HepG2 (cell line): ENCODE results near the gene USP2. TPM values are rescaled to one million over a fixed set of nuclear protein-coding genes. Genes with fewer than 3 reads are reported as not detected.

Experiments used
- ATAC-seq: fragments of 200-7000 bp; cut with Tn5 transposase; 3 replicates; pipeline ENCODE4 v1.9.1; 2020; ENCODE audit warnings: mild to moderate bottlenecking, moderate library complexity
- BruUV-seq: library from RNA; stranded (reverse); fragments of 400-500 nt; replicated peaks from 2 replicates; lab custom pipeline; 2021; lab: Mats Ljungman, UMichigan
- CTCF ChIA-PET: fragments of 300-600 bp; formaldehyde crosslinking; extraction: SDS; loops from one replicate; lab custom pipeline; 2021; ENCODE audit warnings: low total read pairs, inconsistent platforms, low intra/inter-chr PET ratio; lab: Yijun Ruan, JAX
- POLR2A ChIA-PET: fragments of 350-600 bp; sonication (Branson Sonifier 250); formaldehyde crosslinking; loops from one replicate; lab custom pipeline; 2020; ENCODE audit warnings: antibody characterized with exemption, inconsistent platforms; lab: Yijun Ruan, JAX
- DNase-seq: peaks from one replicate; pipeline ENCODE4 v3.0.0-alpha.2; 2015; ENCODE audit warnings: low spot score
- FAIRE-seq: peaks from 3 replicates; lab custom pipeline; 2011; peaks lifted over from hg19 to GRCh38; lab: Jason Lieb, UNC
- H2AFZ ChIP-seq: one replicate; pipeline ENCODE4 v1.6.1; 2011; ENCODE audit warnings: low read length, inconsistent platforms
- H3K27ac ChIP-seq: fragments of 300-600 bp; 3 replicates; pipeline ENCODE4 v1.8.0; 2011; ENCODE audit warnings: mixed run types, mild to moderate bottlenecking, mixed read lengths, low read length, inconsistent platforms; ENCODE audit not compliant: insufficient read depth; ENCODE audit errors: extremely low read length
- H3K27me3 ChIP-seq, 2 experiments: fragments of 200-600 bp in 1 of 2; 2 replicates in 1 of 2; 3 replicates in 1 of 2; pipeline versions ENCODE4 v1.6.0 to v1.8.0; 2011; ENCODE audit warnings: low read length in 2 of 2, mild to moderate bottlenecking in 2 of 2, moderate library complexity in 2 of 2, inconsistent platforms in 1 of 2; ENCODE audit not compliant: insufficient read depth in 2 of 2, control insufficient read depth in 1 of 2
- H3K36me3 ChIP-seq, 2 experiments: fragments of 200-600 bp in 1 of 2; replicated peaks in 1 of 2; 2 replicates in 1 of 2; 3 replicates in 1 of 2; pipeline versions ENCODE4 v1.5.1 to v1.8.0; 2011; ENCODE audit warnings: low read length in 2 of 2, inconsistent platforms in 1 of 2; ENCODE audit not compliant: insufficient read depth in 2 of 2, control insufficient read depth in 1 of 2
- H3K4me1 ChIP-seq: 2 replicates; pipeline ENCODE4 v1.5.1; 2012; ENCODE audit warnings: low read length, inconsistent platforms; ENCODE audit not compliant: insufficient read depth
- H3K4me2 ChIP-seq: 2 replicates; pipeline ENCODE4 v1.6.0; 2011; ENCODE audit warnings: low read depth, low read length, inconsistent platforms
- H3K4me3 ChIP-seq, 3 experiments: fragments of 200-600 bp in 1 of 3; sonication (generic), shearing (Covaris generic) in 1 of 3; replicated peaks in 1 of 3; 2 replicates each; pipeline ENCODE4 v1.5.1; 2011 to 2016; ENCODE audit warnings: low read length in 3 of 3, inconsistent platforms in 2 of 3, low read depth in 2 of 3, mild to moderate bottlenecking in 2 of 3, control low read depth in 1 of 3, mixed read lengths in 1 of 3; ENCODE audit not compliant: insufficient read depth in 1 of 3
- H3K79me2 ChIP-seq: one replicate; pipeline ENCODE4 v1.6.1; 2011; ENCODE audit warnings: low read length, inconsistent platforms; ENCODE audit not compliant: insufficient read depth
- H3K9ac ChIP-seq: 2 replicates; pipeline ENCODE4 v1.6.0; 2011; ENCODE audit warnings: mild to moderate bottlenecking, low read depth, low read length, inconsistent platforms; ENCODE audit not compliant: insufficient read depth
- H3K9me3 ChIP-seq: 2 replicates; pipeline ENCODE4 v1.5.1; 2012; ENCODE audit warnings: mild to moderate bottlenecking, low read length
- H4K20me1 ChIP-seq: 2 replicates; pipeline ENCODE4 v1.6.0; 2011; ENCODE audit warnings: inconsistent platforms, mild to moderate bottlenecking, low read length, moderate library complexity; ENCODE audit not compliant: insufficient read depth
- CENPT ChIP-seq: sonication (generic); formaldehyde crosslinking; IDR thresholded peaks from 2 replicates; pipeline ENCODE4 v1.8.0; 2022; ENCODE audit warnings: low read depth, mild to moderate bottlenecking, moderate library complexity, missing genetic modification reagents
- EEA1 ChIP-seq: sonication (generic); formaldehyde crosslinking; IDR thresholded peaks from 2 replicates; pipeline ENCODE4 v1.5.1; 2020; ENCODE audit warnings: mild to moderate bottlenecking, missing genetic modification reagents, borderline replicate concordance
- KAT8 ChIP-seq: IDR thresholded peaks from 2 replicates; pipeline ENCODE4 v1.6.1; 2016; ENCODE audit warnings: missing genetic modification reagents, missing compliant biosample characterization
- NRL ChIP-seq: sonication (generic); formaldehyde crosslinking; IDR thresholded peaks from 2 replicates; pipeline ENCODE4 v1.5.0; 2020; ENCODE audit warnings: missing genetic modification reagents, mild to moderate bottlenecking, moderate library complexity, borderline replicate concordance
- THAP11 ChIP-seq: IDR thresholded peaks from 2 replicates; pipeline ENCODE4 v1.6.1; 2016; ENCODE audit warnings: missing biosample characterization, missing genetic modification reagents
- TIGD3 ChIP-seq: sonication (generic); formaldehyde crosslinking; IDR thresholded peaks from 2 replicates; pipeline ENCODE4 v1.5.1; 2020; ENCODE audit warnings: mild to moderate bottlenecking, missing genetic modification reagents, borderline replicate concordance
- ZMYM4 ChIP-seq: sonication (generic); formaldehyde crosslinking; IDR thresholded peaks from 2 replicates; pipeline ENCODE4 v1.8.1; 2023; ENCODE audit warnings: mild to moderate bottlenecking, missing genetic modification reagents
- ZNF124 ChIP-seq: sonication (generic); formaldehyde crosslinking; IDR thresholded peaks from 2 replicates; pipeline ENCODE4 v1.4.0; 2020; ENCODE audit warnings: missing genetic modification reagents
- ZNF263 ChIP-seq: sonication (generic); formaldehyde crosslinking; IDR thresholded peaks from 2 replicates; pipeline ENCODE4 v1.4.0; 2020; ENCODE audit warnings: missing genetic modification reagents
- ZNF687 ChIP-seq: sonication (generic); formaldehyde crosslinking; IDR thresholded peaks from 2 replicates; pipeline ENCODE4 v1.5.1; 2020; ENCODE audit warnings: mild to moderate bottlenecking, missing genetic modification reagents, moderate library complexity
- WGBS: methylation state at CpG from one replicate; pipeline ENCODE4 v1.1.6; 2017; ENCODE audit warnings: low lambda C conversion rate; 5-methylcytosine and 5-hydroxymethylcytosine counted together
- in situ Hi-C: cut with HindIII; loops from 2 replicates; pipeline ENCODE4 v1.10.0; 2017; ENCODE audit warnings: low pct_unique_long_range_greater_than_20kb; ENCODE audit not compliant: extremely low pct_ligation_motif_present
- intact Hi-C: fragments of 100-400 bp; cut with micrococcal nuclease; formaldehyde crosslinking; loops from one replicate; pipeline ENCODE4 v1.10.0; 2022; ENCODE audit not compliant: unreplicated experiment
- polyA plus RNA-seq, 8 experiments: library from polyadenylated mRNA; depleted of rRNA in 3 of 8; stranded (reverse) in 7 of 8; unstranded in 1 of 8; fragments of >200 nt; fragmentation: Illumina TruSeq in 4 of 8; extraction: Trizol in 4 of 8; gene quantifications; 2 replicates each; pipeline versions ENCODE4 v1.2.1 to v1.2.3, GENCODE V29; 2011 to 2016; ENCODE audit warnings: low read depth in 4 of 8, missing spikeins in 1 of 8, mixed read lengths in 1 of 8; ENCODE audit not compliant: insufficient read depth in 1 of 8
- total RNA-seq, 5 experiments: library from RNA; depleted of rRNA; stranded (reverse); fragments of >200 nt; fragmentation: Illumina TruSeq; extraction: Trizol; gene quantifications; 2 replicates each; pipeline ENCODE4 v1.2.3, GENCODE V29; 2016; ENCODE audit warnings: low read depth in 1 of 5
- TF ChIP-seq, protein P1 (sequence below): sonication (generic); formaldehyde crosslinking; IDR thresholded peaks from 2 replicates; pipeline ENCODE4 v1.9.0; 2021; ENCODE audit warnings: missing genetic modification reagents, mild to moderate bottlenecking, borderline replicate concordance
- TF ChIP-seq, protein P2 (sequence below): sonication (generic); formaldehyde crosslinking; IDR thresholded peaks from 2 replicates; pipeline ENCODE4 v1.5.1; 2020; ENCODE audit warnings: mild to moderate bottlenecking, moderate library complexity, missing genetic modification reagents

USP2 gene
- total and polyA plus RNA-seq, 2 of the 13 experiments (the other 11 are each of a cell fraction or from before 2014, with no cell fraction given): 2.5 to 6.0 TPM

GRCh38 chr11:119319136-119319699 is 62.3 kb downstream of the USP2 start:
- Histone ChIP-seq H2AFZ (no peak overlapping the region), H3K4me1 (peaks cover 81% of the 10 kb centered on the region), H3K36me3 (no peaks in the 10 kb centered on the region), H3K4me2 (peak overlapping the region; percentile 96), H3K27me3 (peaks cover 0 to 9% of the 10 kb centered on the region in 2 experiments; a peak in 2 of 5 replicates), H3K27ac (no peak overlapping the region), H3K9ac (peak overlapping the region; percentile 70), H3K79me2 (no peaks in the 10 kb centered on the region), H3K9me3 (no peaks in the 10 kb centered on the region), H4K20me1 (no peaks in the 10 kb centered on the region), H3K4me3 (peak overlapping the region; percentile 53 to 77 (median 76))
- TF ChIP-seq CENPT (no peak), ZMYM4 (CRISPR knock-in tag) (no peak), KAT8 (no peak), NRL (CRISPR knock-in tag) (0 out of 2 replicates have a peak, but pooled peaks have one; percentile 62), ZNF687 (CRISPR knock-in tag) (no peak), ZNF263 (CRISPR knock-in tag) (0 out of 2 replicates have a peak, but pooled peaks have one; percentile 41), TIGD3 (CRISPR knock-in tag) (no peak), THAP11 (CRISPR knock-in tag) (0 out of 2 replicates have a peak, but pooled peaks have one; percentile 4), EEA1 (CRISPR knock-in tag) (no peak), ZNF124 (CRISPR knock-in tag) (no peak)
- TF ChIP-seq, protein P1, sequence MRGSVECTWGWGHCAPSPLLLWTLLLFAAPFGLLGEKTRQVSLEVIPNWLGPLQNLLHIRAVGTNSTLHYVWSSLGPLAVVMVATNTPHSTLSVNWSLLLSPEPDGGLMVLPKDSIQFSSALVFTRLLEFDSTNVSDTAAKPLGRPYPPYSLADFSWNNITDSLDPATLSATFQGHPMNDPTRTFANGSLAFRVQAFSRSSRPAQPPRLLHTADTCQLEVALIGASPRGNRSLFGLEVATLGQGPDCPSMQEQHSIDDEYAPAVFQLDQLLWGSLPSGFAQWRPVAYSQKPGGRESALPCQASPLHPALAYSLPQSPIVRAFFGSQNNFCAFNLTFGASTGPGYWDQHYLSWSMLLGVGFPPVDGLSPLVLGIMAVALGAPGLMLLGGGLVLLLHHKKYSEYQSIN (CRISPR knock-in tag): no peak
- TF ChIP-seq, protein P2, sequence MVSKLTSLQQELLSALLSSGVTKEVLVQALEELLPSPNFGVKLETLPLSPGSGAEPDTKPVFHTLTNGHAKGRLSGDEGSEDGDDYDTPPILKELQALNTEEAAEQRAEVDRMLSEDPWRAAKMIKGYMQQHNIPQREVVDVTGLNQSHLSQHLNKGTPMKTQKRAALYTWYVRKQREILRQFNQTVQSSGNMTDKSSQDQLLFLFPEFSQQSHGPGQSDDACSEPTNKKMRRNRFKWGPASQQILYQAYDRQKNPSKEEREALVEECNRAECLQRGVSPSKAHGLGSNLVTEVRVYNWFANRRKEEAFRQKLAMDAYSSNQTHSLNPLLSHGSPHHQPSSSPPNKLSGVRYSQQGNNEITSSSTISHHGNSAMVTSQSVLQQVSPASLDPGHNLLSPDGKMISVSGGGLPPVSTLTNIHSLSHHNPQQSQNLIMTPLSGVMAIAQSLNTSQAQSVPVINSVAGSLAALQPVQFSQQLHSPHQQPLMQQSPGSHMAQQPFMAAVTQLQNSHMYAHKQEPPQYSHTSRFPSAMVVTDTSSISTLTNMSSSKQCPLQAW (CRISPR knock-in tag): 0 out of 2 replicates have a peak, but pooled peaks have one; percentile 12
- WGBS: 12% methylated on average over 5 of the region's 8 CpGs
- POLR2A ChIA-PET: interaction anchor here (0.6 to 3.0 kb wide), 11 partner anchors 13 to 288 kb away, joined by 3 to 14 read pairs (median 3); partner anchors contain the start of genes NLRX1 and RNF26
- TSS peak; percentile 52 for BruUV-seq
- DNase-seq: no peak
- no peak for FAIRE-seq
- CTCF ChIA-PET: no interaction called here
- in situ Hi-C loops: no loop called here
- intact Hi-C loops: loop anchor here (2.0 kb wide), 1 partner anchor 16 kb away; the partner anchor contains the start of gene RNF26
- ATAC-seq: peak; percentile 16
